Retinal pigment epithelial cell (primary cell): ENCODE results near the gene LGALS9.

Experiments
- DNase-seq: peaks from one replicate; pipeline ENCODE4 v3.0.0-alpha.2; 2010; ENCODE audit warnings: low read depth
- H3K4me3 ChIP-seq: 2 replicates; pipeline ENCODE4 v1.5.1; 2011; ENCODE audit warnings: mild to moderate bottlenecking, low read length, control low read depth, moderate library complexity
- TF ChIP-seq, protein P1 (sequence below): conservative IDR thresholded peaks from 2 replicates; pipeline ENCODE4 v1.5.1; 2011; ENCODE audit warnings: low read depth, low read length, control low read depth, inconsistent platforms

Gene LGALS9

GRCh38 chr17:27597783-27598320 lies 33.1 kb upstream of the LGALS9 start:
- no peak for DNase-seq
- no peak overlapping the region for H3K4me3 ChIP-seq
- TF ChIP-seq, protein P1, sequence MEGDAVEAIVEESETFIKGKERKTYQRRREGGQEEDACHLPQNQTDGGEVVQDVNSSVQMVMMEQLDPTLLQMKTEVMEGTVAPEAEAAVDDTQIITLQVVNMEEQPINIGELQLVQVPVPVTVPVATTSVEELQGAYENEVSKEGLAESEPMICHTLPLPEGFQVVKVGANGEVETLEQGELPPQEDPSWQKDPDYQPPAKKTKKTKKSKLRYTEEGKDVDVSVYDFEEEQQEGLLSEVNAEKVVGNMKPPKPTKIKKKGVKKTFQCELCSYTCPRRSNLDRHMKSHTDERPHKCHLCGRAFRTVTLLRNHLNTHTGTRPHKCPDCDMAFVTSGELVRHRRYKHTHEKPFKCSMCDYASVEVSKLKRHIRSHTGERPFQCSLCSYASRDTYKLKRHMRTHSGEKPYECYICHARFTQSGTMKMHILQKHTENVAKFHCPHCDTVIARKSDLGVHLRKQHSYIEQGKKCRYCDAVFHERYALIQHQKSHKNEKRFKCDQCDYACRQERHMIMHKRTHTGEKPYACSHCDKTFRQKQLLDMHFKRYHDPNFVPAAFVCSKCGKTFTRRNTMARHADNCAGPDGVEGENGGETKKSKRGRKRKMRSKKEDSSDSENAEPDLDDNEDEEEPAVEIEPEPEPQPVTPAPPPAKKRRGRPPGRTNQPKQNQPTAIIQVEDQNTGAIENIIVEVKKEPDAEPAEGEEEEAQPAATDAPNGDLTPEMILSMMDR, result no peak

- DNase-seq, result no peak
- TF ChIP-seq, protein P1, result no peak
These were observed 32.5 kb upstream of the LGALS9 start for GRCh38 chr17:27598337-27599050.

GRCh38 chr17:27600471-27600870 lies 30.5 kb upstream of the LGALS9 start:
- H3K4me3 ChIP-seq, result no peak overlapping the region
- no peak for DNase-seq
- TF ChIP-seq, protein P1, result no peak

More at GRCh38 chr17:27598337-27599050, 32.5 kb upstream of the LGALS9 start:
- H3K4me3 ChIP-seq, result no peak overlapping the region

DNA sequence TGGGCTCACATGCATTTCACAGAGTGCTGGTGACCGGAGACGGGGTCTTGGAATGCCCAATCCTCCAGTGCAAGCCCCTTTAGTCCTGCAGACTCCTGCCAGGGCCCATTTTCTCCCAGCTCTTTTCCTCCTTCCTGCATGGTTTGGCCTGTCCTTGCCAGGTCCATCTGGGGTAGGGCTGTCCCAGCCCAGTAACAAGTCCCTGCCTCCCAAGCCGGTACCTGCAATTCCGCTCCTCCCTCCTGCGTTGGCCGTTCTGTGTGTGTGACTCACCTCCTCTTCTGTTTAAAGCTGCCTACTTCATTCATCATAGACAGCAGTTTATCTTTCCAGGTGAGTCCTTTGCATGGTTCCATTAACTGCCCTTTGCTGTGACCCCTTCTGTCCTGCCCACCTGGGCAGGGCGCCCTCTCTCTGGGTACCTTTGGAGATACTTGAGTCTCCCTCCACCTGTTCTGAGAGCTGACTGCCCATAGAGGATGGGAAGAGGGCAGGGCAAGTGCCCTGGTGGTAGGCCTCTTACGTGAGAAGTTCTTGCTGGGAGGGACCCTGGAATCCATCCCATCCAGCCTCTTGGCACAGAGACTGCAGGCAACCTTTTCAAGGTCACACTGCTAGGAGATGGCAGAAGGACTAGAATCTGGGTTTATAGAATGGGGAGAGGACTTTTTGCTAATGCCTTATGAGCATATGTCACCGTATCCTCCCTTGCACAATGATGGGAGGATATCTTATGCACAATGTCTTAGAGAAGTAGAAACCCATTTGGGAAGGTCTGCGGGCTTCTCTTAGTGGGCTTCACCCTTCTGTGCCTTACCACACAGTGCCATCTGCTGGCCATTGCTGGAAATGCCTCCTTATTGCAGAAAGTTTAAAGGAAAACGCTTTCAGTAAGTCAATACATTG lies 29.7 kb upstream of the LGALS9 start:
- TF ChIP-seq, protein P1, result peak; percentile 94
- no peak for DNase-seq
- H3K4me3 ChIP-seq, result no peak overlapping the region

DNA sequence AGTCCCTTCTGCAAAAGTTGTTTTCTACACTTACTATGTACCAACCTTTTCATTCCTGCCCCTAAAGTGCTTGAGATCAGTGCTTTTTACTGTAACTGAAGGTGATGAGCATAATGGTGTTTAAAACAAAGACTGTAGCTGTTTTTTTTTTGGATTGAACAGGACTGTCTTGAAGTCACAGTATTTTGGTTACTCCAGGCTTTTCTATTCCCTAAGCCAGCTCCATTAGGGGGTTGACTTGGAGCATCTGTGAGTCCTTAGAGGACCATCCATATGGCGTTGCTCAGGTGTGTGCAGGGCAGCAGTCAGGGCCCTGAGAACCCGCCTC lies 29.0 kb upstream of the LGALS9 start:
- H3K4me3 ChIP-seq, result no peak overlapping the region
- TF ChIP-seq, protein P1, result no peak
- no peak for DNase-seq

GRCh38 chr17:27602721-27603420 lies 28.1 kb upstream of the LGALS9 start:
- no peak for DNase-seq
- TF ChIP-seq, protein P1, result peak; percentile 99
- H3K4me3 ChIP-seq, result no peak overlapping the region
